C4-2B (cell line): ENCODE results near the gene CCNT1.

Source experiments
- H3K27ac ChIP-seq: fragments of 450-650 bp; 2 replicates; pipeline ENCODE4 v1.5.1; 2017
- ZFX ChIP-seq: fragments of 450-650 bp; IDR thresholded peaks from 2 replicates; pipeline ENCODE4 v1.6.1; 2017
- TF ChIP-seq, protein P1 (sequence below): fragments of 450-650 bp; conservative IDR thresholded peaks from 2 replicates; pipeline ENCODE4 v1.5.1; 2017; ENCODE audit warnings: mild to moderate bottlenecking

The CCNT1 gene

DNA sequence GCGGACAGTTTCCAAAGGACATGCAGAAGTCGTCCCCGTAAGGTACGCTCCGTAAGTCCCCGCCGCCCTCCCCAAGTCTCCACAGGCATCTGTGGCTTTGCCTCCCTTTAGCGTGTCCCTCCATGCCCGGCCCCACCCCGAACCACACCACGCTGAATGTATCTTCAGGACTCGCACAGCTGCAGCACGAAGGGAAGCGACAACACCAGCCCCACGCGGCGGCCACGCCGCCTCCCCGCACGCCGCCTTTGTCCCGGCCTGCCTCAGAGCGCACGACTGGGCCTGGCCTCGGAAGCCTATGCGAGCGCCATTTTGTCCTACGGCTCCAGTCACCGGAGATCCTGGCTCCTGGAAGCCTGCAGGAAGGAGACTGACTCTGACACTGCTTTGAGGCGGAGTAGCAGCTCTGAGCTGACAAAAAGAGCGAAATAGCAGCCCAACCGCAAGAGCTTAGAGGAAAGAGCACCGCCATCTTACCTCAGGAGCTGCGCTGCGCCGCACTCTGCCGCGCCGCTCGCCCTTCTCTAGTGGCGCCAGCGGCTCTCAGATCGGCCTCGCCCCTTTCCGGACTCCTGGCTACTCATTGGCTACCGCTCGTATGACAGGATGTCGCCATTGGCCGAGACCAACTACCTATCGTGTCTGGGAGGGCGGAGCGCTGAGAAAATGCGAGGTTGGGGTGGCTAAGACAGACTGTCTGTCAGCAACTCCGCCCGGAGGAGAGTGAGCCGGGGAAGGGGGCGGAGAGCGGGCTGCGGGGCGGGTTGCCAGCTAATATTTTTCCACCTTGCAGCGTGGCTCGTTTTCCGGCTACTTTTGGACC lies 34.6 kb downstream of the CCNT1 start, which contains the start of gene KANSL2:
KANSL2 (minus strand) TSS at position 529 of the 823 bp plus-strand sequence. CDS start 606 bp downstream, outside the sequence.
- H3K27ac ChIP-seq, result peak within 1 kb of the TSS; percentile 96
- TF ChIP-seq, protein P1, sequence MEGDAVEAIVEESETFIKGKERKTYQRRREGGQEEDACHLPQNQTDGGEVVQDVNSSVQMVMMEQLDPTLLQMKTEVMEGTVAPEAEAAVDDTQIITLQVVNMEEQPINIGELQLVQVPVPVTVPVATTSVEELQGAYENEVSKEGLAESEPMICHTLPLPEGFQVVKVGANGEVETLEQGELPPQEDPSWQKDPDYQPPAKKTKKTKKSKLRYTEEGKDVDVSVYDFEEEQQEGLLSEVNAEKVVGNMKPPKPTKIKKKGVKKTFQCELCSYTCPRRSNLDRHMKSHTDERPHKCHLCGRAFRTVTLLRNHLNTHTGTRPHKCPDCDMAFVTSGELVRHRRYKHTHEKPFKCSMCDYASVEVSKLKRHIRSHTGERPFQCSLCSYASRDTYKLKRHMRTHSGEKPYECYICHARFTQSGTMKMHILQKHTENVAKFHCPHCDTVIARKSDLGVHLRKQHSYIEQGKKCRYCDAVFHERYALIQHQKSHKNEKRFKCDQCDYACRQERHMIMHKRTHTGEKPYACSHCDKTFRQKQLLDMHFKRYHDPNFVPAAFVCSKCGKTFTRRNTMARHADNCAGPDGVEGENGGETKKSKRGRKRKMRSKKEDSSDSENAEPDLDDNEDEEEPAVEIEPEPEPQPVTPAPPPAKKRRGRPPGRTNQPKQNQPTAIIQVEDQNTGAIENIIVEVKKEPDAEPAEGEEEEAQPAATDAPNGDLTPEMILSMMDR, result no peak
- peak; percentile 96 for TF ChIP-seq ZFX

DNA sequence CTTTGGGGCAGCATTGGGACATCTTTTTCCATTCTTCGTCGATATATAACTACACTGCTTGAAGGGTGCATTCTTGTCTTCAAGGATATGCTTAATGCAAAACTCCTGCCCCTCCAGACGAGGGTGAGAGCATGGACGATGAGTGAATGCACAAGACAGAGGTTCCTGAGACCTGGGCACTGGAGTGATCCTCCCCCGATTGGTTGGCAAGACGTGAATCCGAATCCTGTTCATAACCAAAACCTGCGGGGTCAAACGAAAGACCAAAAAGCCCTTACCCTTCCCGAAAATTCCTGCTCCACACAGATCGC lies 35.2 kb downstream of the CCNT1 start:
- TF ChIP-seq ZFX, result no peak
- TF ChIP-seq, protein P1, result no peak
- peak overlapping the region; percentile 96 for H3K27ac ChIP-seq

DNA sequence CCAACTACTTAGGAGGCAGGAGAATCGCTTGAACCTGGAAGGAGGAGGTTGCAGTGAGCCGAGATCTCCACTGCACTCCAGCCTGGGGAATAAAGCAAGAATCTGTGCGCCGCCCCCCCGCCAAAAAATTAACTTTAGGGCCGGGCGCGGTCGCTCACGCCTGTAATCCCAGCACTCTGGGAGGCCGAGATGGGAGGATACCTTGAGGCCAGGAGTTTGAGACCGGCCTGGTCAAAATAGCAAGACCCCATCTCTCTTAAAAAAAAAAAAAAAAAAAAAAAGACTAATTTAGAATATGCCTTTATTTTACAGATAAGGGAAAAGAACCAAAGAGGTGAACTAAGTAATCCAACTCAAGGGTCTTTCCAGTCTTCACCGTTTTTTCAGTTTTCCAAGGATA lies 35.6 kb downstream of the CCNT1 start:
- TF ChIP-seq ZFX, result no peak
- TF ChIP-seq, protein P1, result no peak
- peak overlapping the region; percentile 96; the same call in 1 of the 2 replicates for H3K27ac ChIP-seq

DNA sequence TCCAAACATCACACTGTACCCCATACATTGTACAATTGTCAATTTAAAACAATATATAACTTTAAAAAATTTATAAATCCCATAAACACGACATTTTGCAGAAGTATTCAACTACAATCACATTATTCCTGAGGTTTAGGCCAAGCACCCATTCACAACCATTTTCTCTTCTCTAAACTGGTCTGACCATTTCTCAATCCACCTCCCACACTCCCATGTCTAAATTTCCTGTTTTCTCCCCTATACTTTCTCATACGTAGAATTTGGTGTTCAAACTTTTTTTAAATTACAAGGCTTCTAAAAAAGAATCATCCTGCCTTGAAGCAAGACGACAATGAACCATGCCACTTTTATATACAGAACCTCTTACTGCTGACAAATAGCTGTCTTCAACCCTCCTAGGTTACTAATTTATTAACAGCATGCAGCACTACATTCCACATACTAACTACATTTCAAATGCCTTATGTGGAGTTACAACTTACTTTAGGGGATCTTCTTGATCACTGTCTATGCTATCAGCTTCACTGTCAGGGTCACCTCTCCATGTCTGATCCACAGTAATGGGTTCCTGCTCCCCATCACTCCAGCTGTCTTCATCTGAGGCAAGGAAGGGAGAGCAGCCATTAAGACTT lies 37.8 kb downstream of the CCNT1 start:
- TF ChIP-seq, protein P1, result no peak
- TF ChIP-seq ZFX, result no peak
- H3K27ac ChIP-seq, result no peak overlapping the region

DNA sequence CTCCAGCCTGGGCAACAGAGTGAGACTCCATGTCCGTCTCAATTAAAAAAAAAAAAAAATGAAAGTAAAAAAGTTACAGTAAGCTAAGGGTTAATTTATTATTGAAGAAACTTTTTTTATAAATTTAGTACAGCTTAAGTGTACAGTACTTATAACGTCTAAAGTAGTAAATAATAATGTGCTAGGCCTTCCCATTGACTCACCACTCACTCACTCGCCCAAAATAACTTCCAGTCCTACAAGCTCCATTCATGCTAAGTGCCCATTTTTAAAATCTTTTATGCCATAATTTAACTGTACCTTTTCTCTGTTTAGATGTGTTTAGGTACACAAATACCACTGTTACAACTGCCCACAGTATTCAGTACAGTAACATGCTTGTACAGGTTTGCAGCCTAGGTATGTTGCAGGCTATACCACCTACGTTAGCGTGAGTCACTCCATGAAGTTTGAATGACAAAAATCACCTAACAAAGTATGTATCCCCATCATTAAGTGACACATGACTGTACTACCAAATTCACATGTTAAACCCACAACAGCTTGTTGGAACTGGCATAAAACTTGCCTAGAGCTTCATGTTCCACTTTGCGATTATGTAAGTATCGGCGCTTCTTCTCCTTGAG lies 45.2 kb downstream of the CCNT1 start:
- TF ChIP-seq, protein P1, result no peak
- TF ChIP-seq ZFX, result no peak
- no peak overlapping the region for H3K27ac ChIP-seq

DNA sequence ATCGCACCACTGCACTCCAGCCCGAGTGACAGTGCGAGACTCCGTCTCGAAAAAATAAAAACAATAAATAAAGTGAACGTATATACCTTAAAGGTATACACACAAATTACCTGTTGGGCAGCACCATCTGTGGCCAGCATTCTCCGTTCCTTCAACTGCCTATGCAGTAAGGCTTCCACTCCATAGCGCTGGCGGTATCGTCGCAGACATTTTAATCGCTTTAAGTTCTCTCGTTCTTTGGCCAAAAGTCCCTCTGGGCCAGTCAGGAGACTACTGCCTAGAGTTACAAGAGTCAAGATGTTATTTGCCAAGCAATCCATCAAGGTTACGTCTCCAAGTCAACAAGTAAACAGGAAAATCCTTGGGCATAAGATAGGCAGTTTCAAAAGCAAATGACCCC lies 47.5 kb downstream of the CCNT1 start:
- TF ChIP-seq, protein P1, result no peak
- TF ChIP-seq ZFX, result no peak

DNA sequence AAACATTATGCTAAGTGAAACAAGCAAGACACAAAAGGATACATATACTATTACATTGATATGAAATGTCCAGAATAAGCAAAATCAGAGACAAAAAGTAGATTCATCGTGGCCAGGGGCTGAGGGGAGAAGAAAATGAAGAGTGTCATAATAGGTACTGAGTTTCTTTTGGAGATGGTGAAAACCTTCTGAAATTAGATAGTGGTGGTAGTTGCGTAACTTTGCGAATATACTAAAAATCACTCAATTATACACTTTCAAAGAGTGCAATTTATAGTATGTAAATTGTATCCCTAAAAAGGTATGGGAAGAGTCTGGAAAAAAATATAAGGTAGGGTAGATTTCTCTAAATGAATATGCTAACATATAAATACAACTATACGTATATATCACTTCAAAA lies 56.6 kb downstream of the CCNT1 start:
- TF ChIP-seq, protein P1, result no peak
- no peak for TF ChIP-seq ZFX
- H3K27ac ChIP-seq, result no peak overlapping the region

More for the DNA sequence above, 47.5 kb downstream of the CCNT1 start:
- no peak overlapping the region for H3K27ac ChIP-seq
